Measurements from ENCODE around the gene ENTPD1.

DNA sequence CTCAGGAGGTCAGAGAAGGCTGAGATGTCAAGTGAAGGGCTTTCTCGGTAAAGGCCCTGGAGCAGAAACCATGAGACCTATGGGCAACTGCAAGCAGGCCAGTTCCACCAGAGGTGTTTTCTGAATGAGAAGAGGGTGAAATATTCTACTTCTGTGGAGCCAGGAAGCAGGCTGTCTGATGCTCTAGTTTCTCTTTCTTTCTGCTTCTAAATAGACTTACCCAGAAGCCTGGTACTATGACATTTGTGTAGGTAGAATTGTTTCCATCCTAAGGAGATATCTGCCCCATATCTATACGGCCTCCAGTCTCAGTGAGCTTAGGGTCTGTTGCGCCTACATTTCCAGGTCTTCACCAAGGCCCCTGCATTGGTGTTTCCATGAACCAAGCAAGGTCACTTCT is 78.4 kb downstream of the ENTPD1 start:
- TF ChIP-seq, protein P1, sequence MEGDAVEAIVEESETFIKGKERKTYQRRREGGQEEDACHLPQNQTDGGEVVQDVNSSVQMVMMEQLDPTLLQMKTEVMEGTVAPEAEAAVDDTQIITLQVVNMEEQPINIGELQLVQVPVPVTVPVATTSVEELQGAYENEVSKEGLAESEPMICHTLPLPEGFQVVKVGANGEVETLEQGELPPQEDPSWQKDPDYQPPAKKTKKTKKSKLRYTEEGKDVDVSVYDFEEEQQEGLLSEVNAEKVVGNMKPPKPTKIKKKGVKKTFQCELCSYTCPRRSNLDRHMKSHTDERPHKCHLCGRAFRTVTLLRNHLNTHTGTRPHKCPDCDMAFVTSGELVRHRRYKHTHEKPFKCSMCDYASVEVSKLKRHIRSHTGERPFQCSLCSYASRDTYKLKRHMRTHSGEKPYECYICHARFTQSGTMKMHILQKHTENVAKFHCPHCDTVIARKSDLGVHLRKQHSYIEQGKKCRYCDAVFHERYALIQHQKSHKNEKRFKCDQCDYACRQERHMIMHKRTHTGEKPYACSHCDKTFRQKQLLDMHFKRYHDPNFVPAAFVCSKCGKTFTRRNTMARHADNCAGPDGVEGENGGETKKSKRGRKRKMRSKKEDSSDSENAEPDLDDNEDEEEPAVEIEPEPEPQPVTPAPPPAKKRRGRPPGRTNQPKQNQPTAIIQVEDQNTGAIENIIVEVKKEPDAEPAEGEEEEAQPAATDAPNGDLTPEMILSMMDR (optimal IDR thresholded peaks at IDR 0.05 in 1 of 3, IDR thresholded peaks at IDR 0.05 in 1 of 3, conservative IDR thresholded peaks at IDR 0.05 in 1 of 3; ENCODE audit: extremely low read depth in 1 of 3, insufficient read depth in 2 of 3, low read length in 3 of 3): no peak
- no peak for TF ChIP-seq EZH2 (IDR thresholded peaks at IDR 0.05; ENCODE audit: low read length)

Measured in keratinocyte (primary cell).